Osteoblast (primary cell): ENCODE results near the gene POLR2F. TPM values are rescaled to one million over a fixed set of nuclear protein-coding genes. Genes with fewer than 3 reads are reported as not detected.
"Not testable (repeated sequence)": the region's sequence is repeated elsewhere in the genome, so short reads cannot be mapped to it uniquely, and the experiment has no call there.

Source experiments
- DNase-seq: peaks from one replicate; pipeline ENCODE4 v3.0.0; 2011; ENCODE audit warnings: low spot score, mixed read lengths; ENCODE audit not compliant: insufficient read length; ENCODE audit errors: missing footprints
- H2AFZ ChIP-seq: 2 replicates; pipeline ENCODE4 v1.6.0; 2011; ENCODE audit warnings: mild to moderate bottlenecking, low read length
- H3K27ac ChIP-seq: 2 replicates; pipeline ENCODE4 v1.5.1; 2011; ENCODE audit warnings: mild to moderate bottlenecking, low read depth, low read length, moderate library complexity
- H3K27me3 ChIP-seq: 2 replicates; pipeline ENCODE4 v1.6.0; 2012; ENCODE audit warnings: mild to moderate bottlenecking, control low read depth, inconsistent platforms, low read length, moderate library complexity; ENCODE audit not compliant: insufficient read depth
- H3K36me3 ChIP-seq: 2 replicates; pipeline ENCODE4 v1.5.1; 2011; ENCODE audit warnings: mild to moderate bottlenecking, low read length, control low read depth, moderate library complexity; ENCODE audit not compliant: insufficient read depth
- H3K4me1 ChIP-seq: 2 replicates; pipeline ENCODE4 v1.5.1; 2011; ENCODE audit warnings: mild to moderate bottlenecking, low read length, control low read depth, moderate library complexity; ENCODE audit not compliant: insufficient read depth
- H3K4me2 ChIP-seq: 2 replicates; pipeline ENCODE4 v1.6.0; 2011; ENCODE audit warnings: mild to moderate bottlenecking, low read length; ENCODE audit not compliant: insufficient read depth
- H3K4me3 ChIP-seq: fragments of 200-600 bp; sonication (generic); 3 replicates; pipeline ENCODE4 v1.5.1; 2012; ENCODE audit warnings: mild to moderate bottlenecking, low read length, inconsistent platforms; ENCODE audit not compliant: insufficient read depth
- H3K79me2 ChIP-seq: 2 replicates; pipeline ENCODE4 v1.6.0; 2012; ENCODE audit warnings: mild to moderate bottlenecking, low read length, control low read depth, inconsistent platforms; ENCODE audit not compliant: insufficient read depth
- H3K9me3 ChIP-seq: 2 replicates; pipeline ENCODE4 v1.5.1; 2011; ENCODE audit warnings: low read depth, low read length, control low read depth
- H4K20me1 ChIP-seq: 2 replicates; pipeline ENCODE4 v1.6.0; 2012; ENCODE audit warnings: mild to moderate bottlenecking, low read length, control low read depth; ENCODE audit not compliant: insufficient read depth
- total RNA-seq: library from RNA; depleted of rRNA; stranded (reverse); fragments of >200 nt; gene quantifications from 2 replicates; pipeline ENCODE4 v1.2.3, GENCODE V29; 2012
- TF ChIP-seq, protein P1 (sequence below): IDR thresholded peaks from 2 replicates; pipeline ENCODE4 v1.5.1; 2011; ENCODE audit warnings: mild to moderate bottlenecking, low read depth, low read length, moderate library complexity; ENCODE audit errors: extremely low read depth

Gene POLR2F
- total RNA-seq, 1 donor = 14.8 TPM

DNA sequence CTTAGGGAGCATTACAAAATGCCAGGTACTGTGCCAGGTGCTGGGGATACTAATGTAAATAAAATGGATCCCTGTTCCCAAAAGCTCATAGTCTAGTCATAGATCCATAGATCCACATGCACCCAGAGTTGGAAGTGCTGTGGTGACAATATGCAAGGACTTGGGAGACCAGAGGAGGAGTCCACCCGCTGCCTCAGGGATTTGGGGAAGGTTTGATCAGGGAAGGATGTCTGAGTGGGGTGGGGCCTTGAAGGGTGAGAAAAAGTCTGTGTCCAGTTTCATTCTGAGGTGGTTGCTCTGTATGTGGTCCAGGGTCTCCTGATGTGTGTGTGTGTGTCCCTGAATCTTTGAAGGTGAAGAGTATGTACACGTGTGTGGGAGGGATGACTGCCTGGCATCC lies 21.7 kb downstream of the POLR2F start:
- Histone ChIP-seq H3K36me3 (no peaks in the 10 kb centered on the region), H4K20me1 (no peaks in the 10 kb centered on the region), H2AFZ (no peak overlapping the region), H3K27ac (no peak overlapping the region), H3K4me1 (no peaks in the 10 kb centered on the region), H3K27me3 (no peaks in the 10 kb centered on the region), H3K4me3 (no peak overlapping the region), H3K79me2 (no peaks in the 10 kb centered on the region), H3K4me2 (no peak overlapping the region), H3K9me3 (no peaks in the 10 kb centered on the region)
- DNase-seq = no peak
- TF ChIP-seq, protein P1, sequence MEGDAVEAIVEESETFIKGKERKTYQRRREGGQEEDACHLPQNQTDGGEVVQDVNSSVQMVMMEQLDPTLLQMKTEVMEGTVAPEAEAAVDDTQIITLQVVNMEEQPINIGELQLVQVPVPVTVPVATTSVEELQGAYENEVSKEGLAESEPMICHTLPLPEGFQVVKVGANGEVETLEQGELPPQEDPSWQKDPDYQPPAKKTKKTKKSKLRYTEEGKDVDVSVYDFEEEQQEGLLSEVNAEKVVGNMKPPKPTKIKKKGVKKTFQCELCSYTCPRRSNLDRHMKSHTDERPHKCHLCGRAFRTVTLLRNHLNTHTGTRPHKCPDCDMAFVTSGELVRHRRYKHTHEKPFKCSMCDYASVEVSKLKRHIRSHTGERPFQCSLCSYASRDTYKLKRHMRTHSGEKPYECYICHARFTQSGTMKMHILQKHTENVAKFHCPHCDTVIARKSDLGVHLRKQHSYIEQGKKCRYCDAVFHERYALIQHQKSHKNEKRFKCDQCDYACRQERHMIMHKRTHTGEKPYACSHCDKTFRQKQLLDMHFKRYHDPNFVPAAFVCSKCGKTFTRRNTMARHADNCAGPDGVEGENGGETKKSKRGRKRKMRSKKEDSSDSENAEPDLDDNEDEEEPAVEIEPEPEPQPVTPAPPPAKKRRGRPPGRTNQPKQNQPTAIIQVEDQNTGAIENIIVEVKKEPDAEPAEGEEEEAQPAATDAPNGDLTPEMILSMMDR = no peak

DNA sequence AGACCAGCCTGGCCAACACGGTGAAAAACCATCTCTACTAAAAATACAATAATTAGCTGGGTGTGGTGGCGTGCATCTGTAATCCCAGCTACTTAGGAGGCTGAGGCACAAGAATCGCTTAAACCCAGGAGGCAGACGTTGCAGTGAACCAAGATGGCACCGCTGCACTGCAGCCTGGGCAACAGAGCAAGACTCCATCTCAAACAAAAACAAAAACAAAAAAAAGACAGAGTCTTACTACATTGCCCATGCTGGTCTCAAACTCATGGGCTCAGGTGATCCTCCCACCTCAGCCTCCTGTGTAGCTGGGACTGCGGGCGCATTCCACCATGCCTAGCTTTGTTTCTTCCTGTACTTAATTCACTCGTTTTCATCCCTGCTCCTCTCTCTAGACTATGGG lies 22.5 kb downstream of the POLR2F start:
- H3K79me2 ChIP-seq, H3K4me1 ChIP-seq, H3K27ac ChIP-seq, H3K4me3 ChIP-seq, H4K20me1 ChIP-seq, DNase-seq, H3K9me3 ChIP-seq, H2AFZ ChIP-seq, H3K36me3 ChIP-seq, H3K4me2 ChIP-seq, H3K27me3 ChIP-seq: not testable (repeated sequence)

DNA sequence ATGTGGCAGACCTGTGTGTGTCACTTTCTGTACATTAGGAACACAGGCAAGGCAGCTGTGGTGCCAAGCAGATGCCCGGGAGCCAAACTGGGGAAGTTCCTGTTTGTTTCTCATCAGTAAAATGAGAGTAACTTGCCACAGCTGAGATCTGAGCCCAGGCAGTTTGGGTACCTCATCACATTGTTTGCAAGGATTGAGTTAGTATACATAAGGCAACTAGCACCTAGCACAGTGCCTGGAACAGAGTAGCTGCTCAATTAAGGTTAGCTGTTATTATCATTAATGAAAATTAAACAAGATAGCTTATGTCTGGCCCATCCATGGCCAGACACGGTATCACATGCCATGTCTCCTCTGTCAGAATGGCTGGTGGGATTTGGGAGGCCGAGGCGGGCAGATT lies 23.0 kb downstream of the POLR2F start:
- no peak overlapping the region for H3K4me2 ChIP-seq
- H3K27me3 ChIP-seq = no peaks in the 10 kb centered on the region
- no peaks in the 10 kb centered on the region for H3K4me1 ChIP-seq
- no peaks in the 10 kb centered on the region for H3K36me3 ChIP-seq
- H3K9me3 ChIP-seq = no peaks in the 10 kb centered on the region
- TF ChIP-seq, protein P1 = no peak
- H3K4me3 ChIP-seq = no peak overlapping the region
- no peak overlapping the region for H2AFZ ChIP-seq
- H4K20me1 ChIP-seq = peaks cover under 1% of the 10 kb centered on the region
- H3K27ac ChIP-seq = no peak overlapping the region
- DNase-seq = peak; percentile 84
- H3K79me2 ChIP-seq = no peaks in the 10 kb centered on the region

DNA sequence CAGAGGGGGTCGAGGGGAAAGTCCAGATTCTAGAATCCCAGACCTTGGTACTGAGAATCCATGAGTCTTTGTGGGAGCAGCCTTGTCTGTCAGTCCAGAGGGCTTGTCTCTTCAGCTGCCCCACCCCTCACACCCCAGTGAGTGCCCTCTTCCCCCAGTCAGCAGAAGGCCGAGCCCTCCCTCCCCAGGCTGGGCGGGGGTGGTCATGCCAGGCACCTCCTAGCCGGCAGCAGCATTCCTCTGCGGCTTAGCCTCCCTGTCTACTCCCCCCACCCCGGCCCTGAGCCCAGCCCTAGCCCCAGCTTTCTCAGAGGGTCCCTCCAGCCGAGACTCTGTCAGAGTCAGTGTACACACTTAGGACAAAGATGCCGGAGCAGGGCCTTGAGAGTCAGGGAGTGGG lies 26.3 kb downstream of the POLR2F start:
- peak; percentile 85 for DNase-seq
- H3K4me1 ChIP-seq = no peaks in the 10 kb centered on the region
- TF ChIP-seq, protein P1 = no peak
- H3K4me2 ChIP-seq = no peak overlapping the region
- H3K79me2 ChIP-seq = no peaks in the 10 kb centered on the region
- no peak overlapping the region for H3K27ac ChIP-seq
- H3K36me3 ChIP-seq = no peaks in the 10 kb centered on the region
- H3K27me3 ChIP-seq = no peaks in the 10 kb centered on the region
- H2AFZ ChIP-seq = no peak overlapping the region
- peaks cover 5% of the 10 kb centered on the region for H4K20me1 ChIP-seq
- H3K9me3 ChIP-seq = no peaks in the 10 kb centered on the region
- H3K4me3 ChIP-seq = no peak overlapping the region
